ENCODE data around the gene PHLDA3.
A peak's percentile ranks its signal among the peaks of the same experiment; 100 is the strongest.

The PHLDA3 gene

GRCh38 chr1:201503397-201504176 lies 34.6 kb upstream of the PHLDA3 start (continued):
- TF ChIP-seq ZFP41 (tag by site-specific recombination; IDR thresholded peaks at IDR 0.05; ENCODE audit: borderline replicate concordance), result no peak
- no peak for TF ChIP-seq GLI4 (tag by site-specific recombination; IDR thresholded peaks at IDR 0.05)
- no peak for TF ChIP-seq ZFP3 (tag by site-specific recombination; IDR thresholded peaks at IDR 0.05; ENCODE audit: low read depth)
- peak; percentile 89 for TF ChIP-seq ZNF324 (tag by site-specific recombination; IDR thresholded peaks at IDR 0.05)
- no peak for TF ChIP-seq MYNN (tag by site-specific recombination; IDR thresholded peaks at IDR 0.05; ENCODE audit: borderline replicate concordance)
- TF ChIP-seq ZNF548 (tag by site-specific recombination; IDR thresholded peaks at IDR 0.05), result no peak
- TF ChIP-seq ZNF174 (tag by site-specific recombination; IDR thresholded peaks at IDR 0.05), result no peak
- no peak for TF ChIP-seq ZNF544 (tag by site-specific recombination; IDR thresholded peaks at IDR 0.05)
- no peak for TF ChIP-seq ZNF488 (tag by site-specific recombination; IDR thresholded peaks at IDR 0.05)
- TF ChIP-seq PRDM2 (tag by site-specific recombination; IDR thresholded peaks at IDR 0.05; ENCODE audit: borderline replicate concordance), result no peak
- TF ChIP-seq ZNF837 (tag by site-specific recombination; IDR thresholded peaks at IDR 0.05), result no peak
- no peak for TF ChIP-seq ZNF175 (tag by site-specific recombination; IDR thresholded peaks at IDR 0.05)
- no peak for TF ChIP-seq KLF7 (tag by site-specific recombination; IDR thresholded peaks at IDR 0.05; ENCODE audit: borderline replicate concordance)
- TF ChIP-seq ZNF792 (tag by site-specific recombination; IDR thresholded peaks at IDR 0.05), result no peak
- TF ChIP-seq ZNF394 (tag by site-specific recombination; IDR thresholded peaks at IDR 0.05; ENCODE audit: borderline replicate concordance), result no peak
- TF ChIP-seq ZNF354C (tag by site-specific recombination; IDR thresholded peaks at IDR 0.05; ENCODE audit: borderline replicate concordance, low read depth), result no peak
- peak; percentile 49; the same call in 1 of the 2 replicates for TF ChIP-seq ZFP37 (tag by site-specific recombination; IDR thresholded peaks at IDR 0.05)
- TF ChIP-seq ZNF571 (tag by site-specific recombination; IDR thresholded peaks at IDR 0.05), result no peak
- TF ChIP-seq ZNF561 (tag by site-specific recombination; IDR thresholded peaks at IDR 0.05; ENCODE audit: borderline replicate concordance), result no peak
- TF ChIP-seq PRDM10 (tag by site-specific recombination; IDR thresholded peaks at IDR 0.05), result peak; percentile 62
- no peak for TF ChIP-seq ZSCAN16 (tag by site-specific recombination; IDR thresholded peaks at IDR 0.05)
- no peak for TF ChIP-seq ZSCAN30 (tag by site-specific recombination; IDR thresholded peaks at IDR 0.05)
- TF ChIP-seq ZNF426 (tag by site-specific recombination; IDR thresholded peaks at IDR 0.05), result no peak
- peak; percentile 95 for TF ChIP-seq ZBTB20 (tag by site-specific recombination; IDR thresholded peaks at IDR 0.05)
- TF ChIP-seq ZBTB1 (tag by site-specific recombination; IDR thresholded peaks at IDR 0.05), result no peak
- TF ChIP-seq ZNF639 (tag by site-specific recombination; IDR thresholded peaks at IDR 0.05), result peak; percentile 71
- TF ChIP-seq ZNF449 (tag by site-specific recombination; IDR thresholded peaks at IDR 0.05), result no peak
